Duodenal mucosa (tissue), 2 donors: Measurements from ENCODE around the gene ZP4.

Experiments
- H3K27ac ChIP-seq: one replicate; pipeline ENCODE4 v1.7.0; 2013; ENCODE audit warnings: low read depth, low read length
- H3K27me3 ChIP-seq, 2 donors: one replicate each; pipeline ENCODE4 v1.7.0; 2013; ENCODE audit warnings: low read length in 2 of 2, control low read depth in 1 of 2; ENCODE audit not compliant: insufficient read depth in 2 of 2, control insufficient read depth in 1 of 2
- H3K36me3 ChIP-seq, 2 donors: one replicate each; pipeline ENCODE4 v1.7.0; 2013; ENCODE audit warnings: low read length in 2 of 2, control low read depth in 1 of 2; ENCODE audit not compliant: insufficient read depth in 2 of 2, control insufficient read depth in 1 of 2
- H3K4me1 ChIP-seq, 2 donors: one replicate each; pipeline ENCODE4 v1.7.0; 2013; ENCODE audit warnings: low read length in 2 of 2, control low read depth in 1 of 2; ENCODE audit not compliant: insufficient read depth in 2 of 2, control insufficient read depth in 1 of 2
- H3K4me3 ChIP-seq, 2 donors: one replicate each; pipeline ENCODE4 v1.7.0; 2013; ENCODE audit warnings: low read length in 2 of 2, low read depth in 1 of 2
- H3K9ac ChIP-seq, 2 donors: one replicate each; pipeline ENCODE4 v1.7.0; 2013; ENCODE audit warnings: low read length in 2 of 2, low read depth in 1 of 2
- H3K9me3 ChIP-seq, 2 donors: one replicate each; pipeline ENCODE4 v1.7.0; 2013; ENCODE audit warnings: low read length in 2 of 2, control low read depth in 1 of 2; ENCODE audit not compliant: control insufficient read depth in 1 of 2

ZP4 gene

DNA sequence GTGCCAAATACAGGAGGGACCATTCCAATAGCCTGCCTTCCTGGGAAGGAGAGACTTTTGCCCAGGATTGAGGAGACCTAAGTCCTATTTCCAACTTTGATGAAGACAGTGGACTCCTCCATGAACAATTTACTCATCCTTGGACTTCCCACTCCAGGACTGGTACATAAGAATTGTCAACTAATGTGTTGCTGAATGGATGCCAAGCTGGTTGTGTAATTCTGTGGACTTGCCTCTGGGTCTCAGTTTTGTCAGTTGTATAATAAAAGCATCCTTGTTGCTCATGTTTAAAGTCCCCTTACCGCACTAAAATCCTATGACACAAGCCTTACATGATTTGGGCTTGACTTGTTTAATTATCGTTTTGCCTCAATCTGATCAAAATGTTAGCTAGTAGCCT lies 13.2 kb upstream of the ZP4 start:
- Histone ChIP-seq H3K27me3 (no peaks in the 10 kb centered on the region), H3K9ac (no peak overlapping the region), H3K4me3 (no peak overlapping the region), H3K36me3 (no peaks in the 10 kb centered on the region), H3K27ac (no peak overlapping the region), H3K9me3 (no peaks in the 10 kb centered on the region), H3K4me1 (no peaks in the 10 kb centered on the region)

DNA sequence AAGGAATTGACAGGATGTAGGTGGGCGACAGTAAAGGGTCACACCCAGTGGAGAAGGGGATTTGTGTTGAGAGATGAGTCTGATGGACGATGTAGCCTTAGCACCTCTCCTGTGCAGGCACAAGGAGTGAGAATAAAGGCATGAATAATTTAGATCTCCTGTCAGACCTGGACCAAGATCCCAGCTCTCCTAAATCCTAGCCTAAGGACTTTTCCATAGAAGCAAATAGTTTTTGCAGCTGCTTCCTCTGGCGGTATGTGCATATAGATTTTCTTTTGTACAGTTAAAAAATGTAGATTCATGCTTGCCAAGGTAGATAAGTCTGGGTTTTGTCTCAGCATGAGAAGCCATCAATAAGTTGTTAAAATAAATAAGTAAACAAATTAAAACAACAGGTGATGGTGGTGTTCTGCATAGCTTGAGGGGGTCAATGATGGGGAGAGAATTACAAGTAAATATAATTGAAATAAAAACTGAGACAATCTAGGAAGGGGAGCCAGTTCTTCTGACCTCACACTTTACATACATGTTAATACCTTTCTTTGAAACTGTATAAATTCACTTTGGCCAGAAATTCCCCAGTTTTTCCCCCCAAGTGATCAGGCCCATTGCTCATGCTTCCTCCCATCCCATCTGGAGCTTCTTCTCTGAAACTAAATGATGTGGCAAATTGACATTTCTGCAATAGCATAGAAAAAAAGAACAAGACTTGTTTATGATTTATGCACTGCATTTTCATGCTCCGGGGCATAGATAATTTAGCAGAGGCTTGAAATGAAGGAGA lies 12.4 kb upstream of the ZP4 start:
- H3K9ac ChIP-seq: no peak overlapping the region
- H3K4me1 ChIP-seq: no peaks in the 10 kb centered on the region
- no peak overlapping the region for H3K4me3 ChIP-seq
- no peaks in the 10 kb centered on the region for H3K36me3 ChIP-seq
- H3K9me3 ChIP-seq: no peaks in the 10 kb centered on the region
- no peaks in the 10 kb centered on the region for H3K27me3 ChIP-seq
- H3K27ac ChIP-seq: no peak overlapping the region

DNA sequence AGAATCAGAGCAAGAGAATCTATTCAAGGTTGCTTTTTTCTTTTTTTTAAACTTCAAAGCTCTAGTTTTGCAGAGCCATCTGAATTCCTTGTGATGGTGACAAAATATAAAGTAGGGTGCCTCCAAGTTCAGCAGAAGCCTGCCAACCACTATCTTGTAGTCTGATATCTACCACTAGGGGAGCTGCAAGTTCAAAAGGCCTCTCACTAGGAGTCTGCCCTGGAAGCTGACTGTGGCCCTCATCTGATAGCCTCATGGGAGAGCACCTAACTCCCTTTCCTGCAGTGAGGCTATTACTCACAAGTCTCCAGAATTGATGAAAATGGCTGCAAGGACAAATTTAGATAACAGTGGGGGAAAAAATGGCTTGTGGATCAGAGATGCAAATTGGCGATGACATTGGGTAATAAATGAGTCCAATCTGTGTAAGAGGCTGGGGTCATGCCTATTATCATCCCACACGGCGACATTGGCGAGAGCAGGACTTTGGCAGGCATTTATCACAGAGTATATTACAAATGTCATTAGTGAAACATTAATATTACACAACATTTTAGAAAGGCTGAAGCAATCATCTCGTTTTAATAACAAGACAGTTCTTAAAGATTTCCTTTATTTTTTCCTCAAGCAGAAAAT lies 10.7 kb upstream of the ZP4 start:
- no peak overlapping the region for H3K9ac ChIP-seq
- H3K27ac ChIP-seq: no peak overlapping the region
- no peaks in the 10 kb centered on the region for H3K36me3 ChIP-seq
- no peaks in the 10 kb centered on the region for H3K9me3 ChIP-seq
- H3K4me3 ChIP-seq: no peak overlapping the region
- H3K4me1 ChIP-seq: no peaks in the 10 kb centered on the region
- no peaks in the 10 kb centered on the region for H3K27me3 ChIP-seq

DNA sequence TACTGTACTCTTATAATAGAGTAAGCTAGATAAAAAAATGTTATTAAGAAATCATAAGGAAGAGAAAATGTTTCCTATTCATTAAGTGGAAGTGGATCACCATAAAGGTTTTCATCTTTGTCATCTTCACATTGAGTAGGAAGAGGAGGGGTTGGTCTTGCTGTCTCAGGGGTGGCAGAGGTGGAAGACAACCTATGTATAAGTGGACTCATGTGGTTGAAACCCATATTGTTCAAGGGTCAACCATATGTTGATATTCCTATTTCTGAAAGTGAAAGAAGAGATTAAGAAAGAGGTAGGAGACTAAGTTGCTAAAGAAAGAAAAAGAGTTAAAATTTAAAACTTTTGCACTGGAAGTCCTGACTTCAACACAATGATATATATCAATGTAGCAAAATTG lies 4.9 kb upstream of the ZP4 start:
- no peak overlapping the region for H3K27ac ChIP-seq
- H3K9me3 ChIP-seq: no peaks in the 10 kb centered on the region
- H3K27me3 ChIP-seq: no peaks in the 10 kb centered on the region
- H3K36me3 ChIP-seq: no peaks in the 10 kb centered on the region
- H3K4me3 ChIP-seq: no peak overlapping the region
- no peak overlapping the region for H3K9ac ChIP-seq
- no peaks in the 10 kb centered on the region for H3K4me1 ChIP-seq

DNA sequence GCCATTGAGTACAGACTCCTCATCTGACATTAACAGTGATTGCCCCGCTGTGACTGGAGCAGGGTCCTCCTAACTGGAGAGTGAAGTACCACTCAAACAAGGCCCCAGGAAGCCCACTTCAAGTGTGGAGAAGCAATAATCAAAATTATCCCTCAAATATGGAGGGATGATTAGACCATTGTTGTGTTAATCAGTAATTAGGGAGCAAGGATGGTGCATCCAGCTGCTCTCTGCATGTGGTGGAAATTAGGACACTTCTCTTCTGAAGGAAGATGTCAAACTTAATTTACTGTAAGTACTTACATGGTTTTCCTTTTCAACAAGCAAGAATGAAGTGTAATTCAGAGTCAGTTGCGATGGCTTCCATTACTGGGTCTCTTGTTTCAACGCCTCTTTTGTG lies 3.4 kb upstream of the ZP4 start:
- Histone ChIP-seq H3K9ac (no peak overlapping the region), H3K27ac (no peak overlapping the region), H3K9me3 (no peaks in the 10 kb centered on the region), H3K4me3 (no peak overlapping the region), H3K4me1 (no peaks in the 10 kb centered on the region), H3K36me3 (no peaks in the 10 kb centered on the region), H3K27me3 (no peaks in the 10 kb centered on the region)

DNA sequence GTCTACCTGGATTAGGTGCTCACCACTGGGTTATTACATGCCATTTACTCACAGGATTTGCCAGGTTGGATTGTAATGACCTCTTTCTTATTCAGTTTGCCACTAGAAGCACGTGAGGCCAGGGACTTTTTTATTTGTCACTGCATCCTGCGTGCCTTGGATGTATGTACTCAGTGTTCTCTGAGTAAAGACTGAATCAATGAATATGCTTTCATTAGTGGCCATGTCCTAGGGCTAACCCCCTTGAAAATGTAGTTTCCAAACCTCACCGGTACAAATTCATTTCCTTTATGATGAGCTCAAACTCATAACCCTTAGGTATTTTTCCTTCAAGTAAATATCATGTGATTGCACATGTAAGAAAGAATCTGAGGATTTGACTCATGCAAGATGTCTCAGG lies 1.3 kb upstream of the ZP4 start:
- Histone ChIP-seq H3K27ac (no peak overlapping the region), H3K36me3 (no peaks in the 10 kb centered on the region), H3K9ac (no peak overlapping the region), H3K9me3 (no peaks in the 10 kb centered on the region), H3K4me1 (no peaks in the 10 kb centered on the region), H3K27me3 (no peaks in the 10 kb centered on the region), H3K4me3 (no peak overlapping the region)

DNA sequence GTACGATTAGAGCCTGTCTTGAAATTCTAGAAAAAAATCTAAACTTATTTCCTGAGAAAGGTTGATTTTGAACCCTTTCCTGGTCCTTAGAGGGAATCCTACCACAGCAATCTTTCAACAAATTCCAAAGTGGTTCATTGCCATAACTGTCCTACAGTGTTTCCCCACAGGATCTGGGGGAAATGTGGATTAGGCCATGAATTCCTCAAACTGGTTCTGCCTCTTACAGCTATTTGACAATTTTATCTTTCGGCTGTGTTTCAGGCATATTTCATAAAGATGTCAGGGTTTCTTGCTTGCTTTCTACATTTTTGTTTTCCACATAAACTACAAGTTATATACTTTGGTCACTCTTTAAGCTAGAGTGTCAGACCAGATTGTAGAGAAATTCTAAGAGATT lies 544 bp upstream of the ZP4 start:
- no peaks in the 10 kb centered on the region for H3K36me3 ChIP-seq
- no peaks in the 10 kb centered on the region for H3K9me3 ChIP-seq
- H3K4me3 ChIP-seq: no peak overlapping the region
- no peak overlapping the region for H3K27ac ChIP-seq
- H3K9ac ChIP-seq: no peak overlapping the region
- no peaks in the 10 kb centered on the region for H3K4me1 ChIP-seq
- no peaks in the 10 kb centered on the region for H3K27me3 ChIP-seq

DNA sequence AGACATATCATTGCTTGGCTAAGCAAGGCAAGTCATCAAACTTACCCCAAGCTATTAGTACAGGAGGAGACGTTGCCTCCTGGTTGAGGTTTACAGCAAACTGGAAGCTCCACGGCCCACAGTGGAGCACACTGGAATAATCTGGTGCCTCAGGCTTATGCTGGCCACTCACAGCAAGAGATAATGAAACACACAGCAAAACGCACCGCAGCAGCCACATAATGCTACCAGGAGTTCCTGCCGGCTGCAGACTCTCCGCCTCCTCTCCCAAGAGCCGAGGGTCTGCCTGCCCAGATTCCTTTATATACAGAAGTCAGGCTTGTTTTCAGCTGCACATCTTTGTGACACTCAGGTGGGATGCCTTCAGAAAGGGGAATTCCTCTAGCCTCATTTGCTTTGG lies 306 bp downstream of the ZP4 start:
- no peaks in the 10 kb centered on the region for H3K4me1 ChIP-seq
- no peaks in the 10 kb centered on the region for H3K36me3 ChIP-seq
- no peaks in the 10 kb centered on the region for H3K27me3 ChIP-seq
- no peaks in the 10 kb centered on the region for H3K9me3 ChIP-seq
- no peak overlapping the region for H3K4me3 ChIP-seq
- H3K9ac ChIP-seq: no peak overlapping the region
- no peak overlapping the region for H3K27ac ChIP-seq

DNA sequence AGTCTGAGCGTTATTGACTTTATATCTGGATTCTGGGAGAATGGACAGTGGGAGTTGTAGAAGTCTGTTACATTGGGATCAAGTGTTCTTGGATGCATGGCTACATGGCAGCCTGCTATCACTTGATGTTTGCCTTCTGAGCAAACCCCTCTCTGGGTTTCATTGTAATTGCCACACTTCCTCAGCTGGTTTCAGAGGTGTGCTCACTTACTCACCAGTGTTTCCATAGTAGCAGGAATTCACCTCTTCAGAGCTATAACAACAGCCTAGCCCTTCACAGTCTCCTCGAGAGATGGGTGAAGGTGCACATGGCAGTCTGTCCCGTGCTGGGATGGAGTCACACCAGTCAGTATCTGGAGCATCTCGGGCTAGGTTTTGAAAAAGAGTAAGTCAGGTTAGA lies 2.6 kb downstream of the ZP4 start:
- no peak overlapping the region for H3K27ac ChIP-seq
- no peak overlapping the region for H3K9ac ChIP-seq
- H3K9me3 ChIP-seq: no peaks in the 10 kb centered on the region
- no peaks in the 10 kb centered on the region for H3K36me3 ChIP-seq
- H3K27me3 ChIP-seq: no peaks in the 10 kb centered on the region
- no peaks in the 10 kb centered on the region for H3K4me1 ChIP-seq
- H3K4me3 ChIP-seq: no peak overlapping the region

DNA sequence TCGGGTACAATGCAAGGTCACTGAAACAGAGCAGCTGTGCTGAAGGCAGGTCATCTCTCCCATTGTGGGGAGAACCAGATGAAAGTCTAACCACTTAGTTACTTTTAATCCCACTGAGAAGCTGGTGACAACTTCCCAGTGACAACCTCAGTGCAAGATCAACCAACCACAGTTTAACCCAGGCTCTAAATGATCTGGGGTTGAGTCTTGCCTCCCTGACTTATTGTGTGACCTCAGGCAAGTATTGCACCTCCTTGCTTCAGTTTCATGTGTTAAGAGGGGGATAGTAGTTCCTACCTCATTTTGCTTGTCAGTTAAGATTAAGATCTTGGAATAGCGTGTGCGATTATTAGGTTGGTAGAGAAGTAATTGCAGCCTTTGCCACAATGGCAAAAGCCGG lies 3.2 kb downstream of the ZP4 start:
- H3K4me3 ChIP-seq: no peak overlapping the region
- no peaks in the 10 kb centered on the region for H3K27me3 ChIP-seq
- no peaks in the 10 kb centered on the region for H3K4me1 ChIP-seq
- H3K9me3 ChIP-seq: no peaks in the 10 kb centered on the region
- no peak overlapping the region for H3K9ac ChIP-seq
- no peaks in the 10 kb centered on the region for H3K36me3 ChIP-seq
- H3K27ac ChIP-seq: no peak overlapping the region
